HCEC 1CT (cell line): ENCODE results near the gene AP2M1.

Experiments used
- DNase-seq: peaks from one replicate; pipeline ENCODE4 v3.0.0-alpha.2; 2017

The AP2M1 gene

GRCh38 chr3:184229394-184230080 lies 54.9 kb downstream of the AP2M1 start, which contains the start of gene VWA5B2:
Gene VWA5B2, plus strand, starts transcription at chr3:184229585. Its CDS starts 944 bp downstream, at chr3:184230529.
- DNase-seq, result no peak

GRCh38 chr3:184230081-184230602 lies 55.5 kb downstream of the AP2M1 start:
- DNase-seq, result no peak

- no peak for DNase-seq
These were observed 56.2 kb downstream of the AP2M1 start for GRCh38 chr3:184230603-184231528.

GRCh38 chr3:184231671-184232070 lies 57.0 kb downstream of the AP2M1 start:
- no peak for DNase-seq

GRCh38 chr3:184233127-184233843 lies 58.6 kb downstream of the AP2M1 start:
- no peak for DNase-seq
